NCI-H2227 (cell line): Measurements from ENCODE around the gene CDC42SE2.
A peak's percentile ranks its signal among the peaks of the same experiment; 100 is the strongest.
"Not testable (repeated sequence)": the region's sequence is repeated elsewhere in the genome, so short reads cannot be mapped to it uniquely, and the experiment has no call there.

Experiments used
- DNase-seq: peaks from one replicate; lab custom pipeline; 2025; ENCODE audit not compliant: unreplicated experiment; lab: John Stamatoyannopoulos, UW

Gene CDC42SE2

GRCh38 chr5:131250751-131251475 lies 12.9 kb upstream of the CDC42SE2 start:
- DNase-seq, result no peak

GRCh38 chr5:131252824-131253171 lies 11.1 kb upstream of the CDC42SE2 start:
- no peak for DNase-seq

- DNase-seq, result not testable (repeated sequence)
Observed at GRCh38 chr5:131254025-131254424, 9.8 kb upstream of the CDC42SE2 start.

GRCh38 chr5:131254741-131255140 lies 9.1 kb upstream of the CDC42SE2 start:
- DNase-seq, result no peak

- DNase-seq, result no peak
Observed at GRCh38 chr5:131256507-131256823, 7.4 kb upstream of the CDC42SE2 start.

- no peak for DNase-seq
Observed at GRCh38 chr5:131258733-131259132, 5.1 kb upstream of the CDC42SE2 start.

GRCh38 chr5:131259326-131259725 lies 4.5 kb upstream of the CDC42SE2 start:
- no peak for DNase-seq

- DNase-seq, result no peak
Observed at GRCh38 chr5:131260895-131261294, 3.0 kb upstream of the CDC42SE2 start.

GRCh38 chr5:131261483-131261882 lies 2.4 kb upstream of the CDC42SE2 start:
- DNase-seq, result no peak

- peak; percentile 3 for DNase-seq
Observed at GRCh38 chr5:131262953-131263541, 806 bp upstream of the CDC42SE2 start.

GRCh38 chr5:131264451-131265099 lies 722 bp downstream of the CDC42SE2 start:
- DNase-seq, result peak; percentile 41

- DNase-seq, result peak; percentile 11
Observed at GRCh38 chr5:131265311-131265803, 1.5 kb downstream of the CDC42SE2 start.

- no peak for DNase-seq
Observed at GRCh38 chr5:131266370-131267060, 2.7 kb downstream of the CDC42SE2 start.

- DNase-seq, result no peak
Observed at GRCh38 chr5:131268758-131269370, 5.0 kb downstream of the CDC42SE2 start.

GRCh38 chr5:131270809-131271208 lies 7.0 kb downstream of the CDC42SE2 start:
- no peak for DNase-seq

GRCh38 chr5:131271888-131272287 lies 8.0 kb downstream of the CDC42SE2 start:
- DNase-seq, result not testable (repeated sequence)

GRCh38 chr5:131272307-131272706 lies 8.5 kb downstream of the CDC42SE2 start:
- no peak for DNase-seq

GRCh38 chr5:131272724-131273123 lies 8.9 kb downstream of the CDC42SE2 start:
- no peak for DNase-seq

GRCh38 chr5:131274326-131275063 lies 10.6 kb downstream of the CDC42SE2 start:
- no peak for DNase-seq

GRCh38 chr5:131276072-131276471 lies 12.2 kb downstream of the CDC42SE2 start:
- DNase-seq, result no peak

- no peak for DNase-seq
Observed at GRCh38 chr5:131277447-131277846, 13.6 kb downstream of the CDC42SE2 start.
